Measurements from ENCODE around the gene SAMD4A.

DNA sequence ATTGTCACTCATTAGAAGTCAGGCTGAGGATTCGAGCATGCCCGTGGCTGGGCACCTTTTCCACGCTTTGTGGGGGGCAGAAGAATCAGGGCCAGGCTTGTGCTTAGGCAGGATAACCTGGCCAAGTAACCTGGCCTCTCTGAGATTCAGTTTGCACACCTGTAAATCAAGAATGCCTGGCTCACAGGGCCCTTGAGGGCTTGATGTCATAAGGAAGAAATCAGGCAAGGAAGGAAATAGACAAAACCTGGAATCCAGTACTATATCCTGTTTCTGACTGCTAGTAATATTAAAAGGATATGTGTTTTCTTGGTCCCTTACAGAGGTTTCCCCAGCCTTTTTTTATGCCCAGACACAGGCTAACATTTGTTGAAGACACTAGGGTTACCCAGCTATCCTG, 91.9 kb downstream of the SAMD4A start:
- no peak for TF ChIP-seq POLR2A (IDR thresholded peaks at IDR 0.05)
- TF ChIP-seq, protein P1, sequence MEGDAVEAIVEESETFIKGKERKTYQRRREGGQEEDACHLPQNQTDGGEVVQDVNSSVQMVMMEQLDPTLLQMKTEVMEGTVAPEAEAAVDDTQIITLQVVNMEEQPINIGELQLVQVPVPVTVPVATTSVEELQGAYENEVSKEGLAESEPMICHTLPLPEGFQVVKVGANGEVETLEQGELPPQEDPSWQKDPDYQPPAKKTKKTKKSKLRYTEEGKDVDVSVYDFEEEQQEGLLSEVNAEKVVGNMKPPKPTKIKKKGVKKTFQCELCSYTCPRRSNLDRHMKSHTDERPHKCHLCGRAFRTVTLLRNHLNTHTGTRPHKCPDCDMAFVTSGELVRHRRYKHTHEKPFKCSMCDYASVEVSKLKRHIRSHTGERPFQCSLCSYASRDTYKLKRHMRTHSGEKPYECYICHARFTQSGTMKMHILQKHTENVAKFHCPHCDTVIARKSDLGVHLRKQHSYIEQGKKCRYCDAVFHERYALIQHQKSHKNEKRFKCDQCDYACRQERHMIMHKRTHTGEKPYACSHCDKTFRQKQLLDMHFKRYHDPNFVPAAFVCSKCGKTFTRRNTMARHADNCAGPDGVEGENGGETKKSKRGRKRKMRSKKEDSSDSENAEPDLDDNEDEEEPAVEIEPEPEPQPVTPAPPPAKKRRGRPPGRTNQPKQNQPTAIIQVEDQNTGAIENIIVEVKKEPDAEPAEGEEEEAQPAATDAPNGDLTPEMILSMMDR (IDR thresholded peaks at IDR 0.05): no peak
